MCF 10A (cell line): ENCODE results near the gene HPS1. TPM values are rescaled to one million over a fixed set of nuclear protein-coding genes. Genes with fewer than 3 reads are reported as not detected.

Experiments used
- BruUV-seq: library from RNA; stranded (reverse); fragments of 400-500 nt; replicated peaks from 2 replicates; lab custom pipeline; 2021; lab: Mats Ljungman, UMichigan
- CTCF ChIA-PET: fragments of 300-600 bp; sonication (Branson Sonifier 250); formaldehyde crosslinking; extraction: SDS; loops from one replicate; lab custom pipeline; 2021; ENCODE audit warnings: antibody characterized with exemption, inconsistent platforms; lab: Yijun Ruan, JAX
- POLR2A ChIA-PET: fragments of 300-600, 350-650 bp; sonication (Branson Sonifier 250); formaldehyde crosslinking; extraction: SDS; loops from one replicate; lab custom pipeline; 2020; ENCODE audit warnings: antibody characterized with exemption, inconsistent platforms; lab: Yijun Ruan, JAX
- DNase-seq: peaks from one replicate; pipeline ENCODE4 v3.0.0-alpha.2; 2018; ENCODE audit not compliant: unreplicated experiment
- H3K27ac Mint-ChIP-seq: one replicate; pipeline ENCODE4 v1.8.0; 2022; ENCODE audit warnings: mild to moderate bottlenecking, low read depth, mixed read lengths; ENCODE audit not compliant: unreplicated experiment
- H3K27me3 Mint-ChIP-seq: one replicate; pipeline ENCODE4 v1.8.0; 2022; ENCODE audit warnings: mixed read lengths; ENCODE audit not compliant: insufficient read depth, unreplicated experiment
- H3K36me3 Mint-ChIP-seq: one replicate; pipeline ENCODE4 v1.8.0; 2022; ENCODE audit warnings: mild to moderate bottlenecking, moderate library complexity, mixed read lengths; ENCODE audit not compliant: insufficient read depth, unreplicated experiment
- H3K4me1 Mint-ChIP-seq: one replicate; pipeline ENCODE4 v1.8.0; 2022; ENCODE audit warnings: mixed read lengths; ENCODE audit not compliant: insufficient read depth, unreplicated experiment
- H3K4me3 Mint-ChIP-seq: one replicate; pipeline ENCODE4 v1.8.0; 2022; ENCODE audit warnings: mild to moderate bottlenecking, moderate library complexity, mixed read lengths; ENCODE audit not compliant: unreplicated experiment
- H3K9me3 Mint-ChIP-seq: one replicate; pipeline ENCODE4 v1.8.0; 2022; ENCODE audit warnings: mixed read lengths; ENCODE audit not compliant: unreplicated experiment
- intact Hi-C: fragments of 100-400 bp; cut with micrococcal nuclease; formaldehyde crosslinking; loops from 2 replicates; pipeline ENCODE4 v1.14.1; 2022
- total RNA-seq: library from RNA; stranded (reverse); gene quantifications from 2 replicates; pipeline ENCODE4 v1.2.3, GENCODE V29; 2022
- TF ChIP-seq, protein P1 (sequence below): fragments of 200-600 bp; IDR thresholded peaks from one replicate; pipeline ENCODE4 v1.8.0; 2022; ENCODE audit warnings: antibody characterized with exemption, mild to moderate bottlenecking; ENCODE audit not compliant: unreplicated experiment

HPS1 gene
- total RNA-seq, 1 experiment from 2014 or later, result 41.8 TPM

DNA sequence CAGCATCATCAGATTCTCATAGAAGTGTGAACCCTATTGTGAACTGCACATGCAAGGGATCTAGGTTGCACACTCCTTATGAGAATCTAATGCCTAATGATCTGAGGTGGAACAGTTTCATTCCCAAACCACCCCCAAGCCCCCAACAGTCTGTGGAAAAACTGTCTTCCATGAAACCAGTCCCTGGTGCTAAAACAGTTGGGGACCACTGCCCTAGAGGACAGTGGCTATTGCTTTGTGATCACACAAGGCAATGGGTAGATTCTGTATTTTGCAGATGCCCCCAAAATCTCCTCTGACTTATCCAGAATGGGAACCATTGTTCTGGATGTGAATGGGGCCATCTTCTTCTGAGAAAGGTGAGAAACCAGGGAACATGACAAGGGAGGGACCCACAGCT, 31.1 kb upstream of the HPS1 start:
- Mint-ChIP-seq H3K27ac (no peak overlapping the region), H3K36me3 (no peaks in the 10 kb centered on the region), H3K4me3 (no peak overlapping the region), H3K27me3 (peaks cover 19% of the 10 kb centered on the region), H3K9me3 (no peaks in the 10 kb centered on the region), H3K4me1 (no peaks in the 10 kb centered on the region)
- no TSS peak for BruUV-seq
- intact Hi-C loops, result no loop called here
- TF ChIP-seq, protein P1, sequence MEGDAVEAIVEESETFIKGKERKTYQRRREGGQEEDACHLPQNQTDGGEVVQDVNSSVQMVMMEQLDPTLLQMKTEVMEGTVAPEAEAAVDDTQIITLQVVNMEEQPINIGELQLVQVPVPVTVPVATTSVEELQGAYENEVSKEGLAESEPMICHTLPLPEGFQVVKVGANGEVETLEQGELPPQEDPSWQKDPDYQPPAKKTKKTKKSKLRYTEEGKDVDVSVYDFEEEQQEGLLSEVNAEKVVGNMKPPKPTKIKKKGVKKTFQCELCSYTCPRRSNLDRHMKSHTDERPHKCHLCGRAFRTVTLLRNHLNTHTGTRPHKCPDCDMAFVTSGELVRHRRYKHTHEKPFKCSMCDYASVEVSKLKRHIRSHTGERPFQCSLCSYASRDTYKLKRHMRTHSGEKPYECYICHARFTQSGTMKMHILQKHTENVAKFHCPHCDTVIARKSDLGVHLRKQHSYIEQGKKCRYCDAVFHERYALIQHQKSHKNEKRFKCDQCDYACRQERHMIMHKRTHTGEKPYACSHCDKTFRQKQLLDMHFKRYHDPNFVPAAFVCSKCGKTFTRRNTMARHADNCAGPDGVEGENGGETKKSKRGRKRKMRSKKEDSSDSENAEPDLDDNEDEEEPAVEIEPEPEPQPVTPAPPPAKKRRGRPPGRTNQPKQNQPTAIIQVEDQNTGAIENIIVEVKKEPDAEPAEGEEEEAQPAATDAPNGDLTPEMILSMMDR, result no peak
- ChIA-PET CTCF (interaction anchor here (0.8 to 1.8 kb wide), 2 partner anchors 11 to 824 kb away, joined by 3 to 8 read pairs; no protein-coding TSS in a partner anchor), POLR2A (no interaction called here)
- DNase-seq, result no peak

DNA sequence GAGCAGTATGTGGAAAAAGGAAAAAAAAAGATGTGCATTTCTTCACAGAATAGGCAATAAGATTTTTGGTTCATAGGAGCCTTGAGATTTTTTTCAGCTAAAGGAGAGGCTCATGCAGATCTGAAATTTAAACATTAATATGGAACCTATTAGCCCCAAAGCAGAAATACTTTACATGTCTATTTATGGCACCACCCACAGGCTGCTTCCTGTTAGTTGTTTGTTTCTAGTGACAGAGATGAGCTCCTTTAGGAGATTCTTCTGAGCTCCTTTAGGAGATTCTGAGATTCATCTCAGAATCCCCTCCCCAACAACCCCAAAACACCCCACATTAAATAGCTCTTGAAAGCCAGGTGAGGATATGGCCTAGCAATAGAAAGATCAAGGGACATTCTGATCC, 27.9 kb upstream of the HPS1 start:
- Mint-ChIP-seq H3K9me3 (no peaks in the 10 kb centered on the region), H3K4me3 (no peak overlapping the region), H3K36me3 (no peaks in the 10 kb centered on the region), H3K4me1 (no peaks in the 10 kb centered on the region), H3K27ac (no peak overlapping the region), H3K27me3 (peaks cover 29% of the 10 kb centered on the region)
- no peak for DNase-seq
- BruUV-seq, result no TSS peak
- ChIA-PET CTCF (interaction anchor here (0.6 to 1.8 kb wide), 4 partner anchors 79 to 804 kb away, joined by 3 to 9 read pairs (median 5); no protein-coding TSS in a partner anchor), POLR2A (no interaction called here)
- intact Hi-C loops, result no loop called here
- TF ChIP-seq, protein P1, result no peak

DNA sequence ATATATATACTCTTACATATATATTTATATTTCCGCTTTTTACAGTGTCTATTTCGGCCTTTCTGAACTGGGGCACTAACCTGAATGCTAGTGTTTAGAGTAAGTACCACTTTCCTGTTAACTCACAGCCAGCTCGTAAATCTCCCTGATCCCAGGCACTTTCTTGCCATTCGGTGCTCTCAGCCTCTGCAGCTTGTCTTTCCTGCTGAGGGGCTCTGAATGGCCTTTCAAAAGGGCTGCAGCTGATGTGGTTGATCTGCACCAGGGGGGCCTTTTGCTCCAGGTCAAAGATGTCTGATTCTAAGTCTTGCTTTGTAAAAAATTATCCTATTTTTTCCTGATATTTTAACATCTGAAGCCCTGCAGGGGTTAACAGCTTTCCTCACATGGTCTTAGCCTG, 25.5 kb upstream of the HPS1 start:
- POLR2A ChIA-PET, result interaction anchor here (0.7 kb wide), 1 partner anchor 1784 kb away, joined by 3 read pairs; no protein-coding TSS in a partner anchor
- H3K27ac Mint-ChIP-seq, result no peak overlapping the region
- no peaks in the 10 kb centered on the region for H3K9me3 Mint-ChIP-seq
- intact Hi-C loops, result no loop called here
- DNase-seq, result no peak
- H3K4me3 Mint-ChIP-seq, result no peak overlapping the region
- H3K4me1 Mint-ChIP-seq, result no peaks in the 10 kb centered on the region
- TF ChIP-seq, protein P1, result no peak
- CTCF ChIA-PET, result no interaction called here
- H3K36me3 Mint-ChIP-seq, result no peaks in the 10 kb centered on the region
- peaks cover 29% of the 10 kb centered on the region for H3K27me3 Mint-ChIP-seq
- BruUV-seq, result no TSS peak

DNA sequence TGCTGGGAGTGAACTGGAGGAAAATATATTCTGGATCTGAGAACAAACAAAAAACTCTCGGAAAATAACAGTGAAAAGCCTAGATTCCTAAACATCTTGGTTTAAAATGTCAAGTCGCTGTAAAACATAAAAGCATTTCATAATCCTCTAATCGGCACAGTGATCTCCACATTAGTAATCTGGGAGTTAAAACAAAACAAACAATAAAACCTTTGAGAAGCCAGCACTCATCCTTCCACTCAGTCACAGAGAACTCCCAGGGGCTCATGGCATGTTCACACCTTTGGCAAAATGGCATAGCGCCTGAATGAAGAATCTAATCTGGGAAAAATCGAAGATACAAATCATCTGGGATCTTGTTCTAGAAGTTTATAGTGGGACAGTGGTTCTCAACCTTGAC, 24.1 kb upstream of the HPS1 start:
- TF ChIP-seq, protein P1, result no peak
- no TSS peak for BruUV-seq
- no peaks in the 10 kb centered on the region for H3K9me3 Mint-ChIP-seq
- ChIA-PET POLR2A (no interaction called here), CTCF (interaction anchor here (0.5 to 0.7 kb wide), 3 partner anchors 530 to 571 kb away, joined by 3 to 6 read pairs (median 5); no protein-coding TSS in a partner anchor)
- peaks cover 29% of the 10 kb centered on the region for H3K27me3 Mint-ChIP-seq
- no peaks in the 10 kb centered on the region for H3K4me1 Mint-ChIP-seq
- intact Hi-C loops, result no loop called here
- DNase-seq, result no peak
- no peak overlapping the region for H3K27ac Mint-ChIP-seq
- no peak overlapping the region for H3K4me3 Mint-ChIP-seq
- H3K36me3 Mint-ChIP-seq, result no peaks in the 10 kb centered on the region
